ENCODE results near the gene MIGA2. TPM values are rescaled to one million over a fixed set of nuclear protein-coding genes. Genes with fewer than 3 reads are reported as not detected.
"Not testable (repeated sequence)": the region's sequence is repeated elsewhere in the genome, so short reads cannot be mapped to it uniquely, and the experiment has no call there.

MIGA2 gene
- total RNA-seq, 1 donor = 20.6 TPM

- H3K4me3 ChIP-seq (ENCODE audit: low read depth, low read length) = peak overlapping the region; percentile 84
- DNase-seq (ENCODE audit: low read depth) = no peak
- no peak for TF ChIP-seq CTCF (IDR thresholded peaks at IDR 0.05; ENCODE audit: insufficient read depth, low read length)
These were observed 8.7 kb upstream of the MIGA2 start for GRCh38 chr9:129027685-129028191.

DNA sequence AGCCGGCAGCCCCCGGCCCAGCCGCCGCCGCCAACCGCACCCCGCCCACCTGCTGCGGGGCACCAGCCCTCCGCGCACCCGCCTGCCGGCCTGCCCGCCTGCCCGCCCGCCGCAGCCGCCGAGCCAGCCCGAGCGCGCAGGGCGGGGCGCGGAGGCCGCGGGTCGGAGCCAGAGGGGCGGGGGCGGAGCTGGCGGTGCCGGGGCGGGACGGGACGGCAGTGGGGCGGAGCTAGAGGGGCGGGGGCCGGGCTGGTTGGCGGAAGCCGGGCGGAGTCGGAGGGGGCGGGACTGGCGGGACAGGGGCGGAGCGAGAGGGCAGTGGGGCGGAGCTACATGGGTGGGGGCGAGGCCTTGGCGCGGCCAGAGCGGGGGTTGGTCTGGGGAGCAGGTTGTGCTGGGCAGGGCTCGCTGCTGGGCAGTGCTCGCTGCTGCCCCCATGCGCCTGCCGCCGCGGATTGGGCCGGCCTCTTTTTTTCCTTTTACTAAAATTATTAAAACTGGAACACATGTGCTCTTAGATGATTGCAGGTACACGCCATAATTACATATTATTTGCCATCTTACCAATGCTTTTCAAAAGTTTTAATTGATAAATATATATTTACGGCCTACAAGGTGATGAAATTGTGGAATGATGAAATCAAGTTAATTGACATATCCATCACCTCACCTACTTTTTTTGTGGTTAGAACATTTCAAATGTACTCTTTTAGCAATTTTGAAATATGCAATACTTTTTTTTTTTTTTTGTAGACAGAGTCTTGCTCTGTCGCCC lies 8.0 kb upstream of the MIGA2 start, which contains the start of gene SH3GLB2:
Gene SH3GLB2, minus strand, starts transcription at position 140 of the 775 bp plus-strand sequence. CDS start 177 bp downstream, outside the sequence.
- TF ChIP-seq CTCF (IDR thresholded peaks at IDR 0.05; ENCODE audit: insufficient read depth, low read length) = peak; percentile 89
- peak within 1 kb of the TSS; percentile 84 for H3K4me3 ChIP-seq (ENCODE audit: low read depth, low read length)
- peak; percentile 95 for DNase-seq (ENCODE audit: low read depth)

DNA sequence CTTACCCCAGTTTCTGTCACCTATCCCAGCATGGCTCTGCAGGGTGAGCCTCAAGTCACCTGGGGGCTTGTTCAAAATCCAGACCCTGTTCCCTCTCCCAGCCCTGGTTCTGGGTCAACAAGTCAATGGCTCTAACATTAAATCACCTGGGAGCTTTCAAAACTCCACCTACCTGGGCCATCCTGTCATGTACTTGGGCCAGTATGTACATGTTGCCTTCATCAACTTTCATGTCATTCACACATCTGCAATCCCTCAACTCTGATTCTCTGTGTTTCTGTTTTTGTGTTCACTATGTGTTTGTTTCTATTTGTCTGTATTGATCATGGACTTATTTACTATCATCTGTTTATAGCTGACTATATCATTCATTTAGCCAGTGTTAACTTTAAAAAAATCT lies 6.2 kb upstream of the MIGA2 start:
- no peak overlapping the region for H3K4me3 ChIP-seq (ENCODE audit: low read depth, low read length)
- no peak for TF ChIP-seq CTCF (IDR thresholded peaks at IDR 0.05; ENCODE audit: insufficient read depth, low read length)
- no peak for DNase-seq (ENCODE audit: low read depth)

GRCh38 chr9:129031514-129031913 lies 4.9 kb upstream of the MIGA2 start:
- TF ChIP-seq CTCF (IDR thresholded peaks at IDR 0.05; ENCODE audit: insufficient read depth, low read length) = no peak
- H3K4me3 ChIP-seq (ENCODE audit: low read depth, low read length) = no peak overlapping the region

GRCh38 chr9:129032541-129033159 lies 3.8 kb upstream of the MIGA2 start:
- TF ChIP-seq CTCF (IDR thresholded peaks at IDR 0.05; ENCODE audit: insufficient read depth, low read length) = no peak
- no peak overlapping the region for H3K4me3 ChIP-seq (ENCODE audit: low read depth, low read length)
- DNase-seq (ENCODE audit: low read depth) = no peak

More at GRCh38 chr9:129031514-129031913, 4.9 kb upstream of the MIGA2 start:
- no peak for DNase-seq (ENCODE audit: low read depth)

DNA sequence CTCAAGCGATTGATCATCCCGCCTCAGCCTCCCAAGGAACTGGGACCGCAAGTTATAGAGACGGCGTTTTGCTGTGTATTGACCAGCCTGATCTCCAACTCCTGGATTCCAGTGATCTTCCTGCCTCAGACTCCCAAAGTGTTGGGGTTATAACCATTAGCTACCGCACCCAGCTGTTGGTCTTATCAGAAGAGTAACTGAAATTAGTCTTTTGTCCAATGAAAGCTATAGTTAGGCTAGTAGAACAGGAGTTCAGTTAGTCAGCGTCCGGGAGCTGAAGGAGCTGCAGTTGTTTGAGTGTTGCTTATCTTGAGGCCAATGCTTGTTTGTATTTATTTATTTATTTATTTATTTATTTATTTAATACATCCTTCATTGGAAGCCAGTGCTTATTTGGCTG lies 3.2 kb upstream of the MIGA2 start:
- no peak for TF ChIP-seq CTCF (IDR thresholded peaks at IDR 0.05; ENCODE audit: insufficient read depth, low read length)
- no peak for DNase-seq (ENCODE audit: low read depth)
- H3K4me3 ChIP-seq (ENCODE audit: low read depth, low read length) = no peak overlapping the region

DNA sequence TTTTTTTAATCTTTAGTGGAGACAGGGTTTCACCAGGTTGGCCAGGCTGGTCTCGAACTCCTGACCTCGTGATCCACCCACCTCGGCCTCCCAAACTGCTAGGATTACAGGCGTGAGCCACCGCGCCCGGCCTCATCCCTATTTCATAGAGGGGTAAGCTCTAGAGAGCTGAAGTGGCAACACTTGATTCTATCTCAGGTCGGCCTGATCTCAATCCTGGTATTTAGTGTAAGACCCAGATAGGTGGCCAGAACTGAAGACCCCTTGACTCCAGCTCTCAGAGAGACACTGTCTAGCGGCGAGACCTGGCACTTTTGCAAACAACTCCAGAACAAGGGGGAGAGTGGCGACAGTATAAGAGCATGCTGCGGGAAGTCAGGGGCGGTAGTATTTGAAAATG lies 588 bp upstream of the MIGA2 start:
- DNase-seq (ENCODE audit: low read depth) = not testable (repeated sequence)
- H3K4me3 ChIP-seq (ENCODE audit: low read depth, low read length) = peak overlapping the region; percentile 61

Measured in fibroblast of the aortic adventitia (primary cell).